IMR-90 (cell line): ENCODE measurements around the gene ENOX1. TPM values are rescaled to one million over a fixed set of nuclear protein-coding genes. Genes with fewer than 3 reads are reported as not detected.

Source experiments
- ATAC-seq: fragments of 200-7000 bp; cut with Tn5 transposase; 2 replicates; pipeline ENCODE4 v1.9.1; 2020; ENCODE audit warnings: low read depth, mild to moderate bottlenecking, moderate library complexity
- BruUV-seq: library from RNA; stranded (reverse); fragments of 400-500 nt; replicated peaks from 2 replicates; lab custom pipeline; 2021; lab: Mats Ljungman, UMichigan
- CTCF ChIA-PET: fragments of 300-600 bp; formaldehyde crosslinking; extraction: SDS; loops from one replicate; lab custom pipeline; 2021; ENCODE audit warnings: antibody characterized with exemption; lab: Yijun Ruan, JAX
- POLR2A ChIA-PET: fragments of 300-600 bp; sonication (Branson Sonifier 250); formaldehyde crosslinking; loops from one replicate; lab custom pipeline; 2022; ENCODE audit warnings: antibody characterized with exemption; ENCODE audit not compliant: unreplicated experiment; lab: Charles Lee
- DNase-seq: peaks from one replicate; pipeline ENCODE4 v3.0.0; 2013
- H2AFZ ChIP-seq: replicated peaks from 2 replicates; pipeline ENCODE3; 2013; ENCODE audit warnings: low read length, mild to moderate bottlenecking; ENCODE audit not compliant: poor library complexity
- H2AK5ac ChIP-seq: 2 replicates; pipeline ENCODE4 v1.6.1; 2013; ENCODE audit warnings: low read depth, low read length, inconsistent platforms
- H2AK9ac ChIP-seq: replicated peaks from 2 replicates; pipeline ENCODE3; 2013; ENCODE audit warnings: mild to moderate bottlenecking, low read depth, low read length, moderate library complexity; ENCODE audit not compliant: poor library complexity
- H2BK120ac ChIP-seq: 2 replicates; pipeline ENCODE4 v1.6.1; 2013; ENCODE audit warnings: low read depth, low read length, inconsistent platforms
- H2BK15ac ChIP-seq: 3 replicates; pipeline ENCODE4 v1.6.1; 2013; ENCODE audit warnings: low read depth, low read length, inconsistent platforms
- H2BK20ac ChIP-seq: 2 replicates; pipeline ENCODE4 v1.6.1; 2013; ENCODE audit warnings: low read depth, mild to moderate bottlenecking, inconsistent platforms, low read length, moderate library complexity
- H2BK5ac ChIP-seq: 2 replicates; pipeline ENCODE4 v1.6.1; 2013; ENCODE audit warnings: mild to moderate bottlenecking, low read depth, low read length, inconsistent platforms; ENCODE audit not compliant: poor library complexity, severe bottlenecking
- H3K14ac ChIP-seq: replicated peaks from 2 replicates; pipeline ENCODE4 v1.6.1; 2013; ENCODE audit warnings: low read depth, low read length, inconsistent platforms
- H3K18ac ChIP-seq: 2 replicates; pipeline ENCODE4 v1.6.1; 2013; ENCODE audit warnings: low read depth, low read length, control low read depth
- H3K23ac ChIP-seq: 2 replicates; pipeline ENCODE4 v1.6.1; 2013; ENCODE audit warnings: low read depth, low read length, inconsistent platforms
- H3K27ac ChIP-seq: 2 replicates; pipeline ENCODE4 v1.5.1; 2013; ENCODE audit warnings: mild to moderate bottlenecking, control low read depth, low read length; ENCODE audit not compliant: insufficient read depth
- H3K27me3 ChIP-seq: 2 replicates; pipeline ENCODE4 v1.6.1; 2013; ENCODE audit warnings: low read length; ENCODE audit not compliant: control insufficient read depth, insufficient read depth
- H3K36me3 ChIP-seq: 2 replicates; pipeline ENCODE4 v1.6.1; 2013; ENCODE audit warnings: low read length, mixed read lengths; ENCODE audit not compliant: control insufficient read depth, insufficient read depth
- H3K4ac ChIP-seq: 2 replicates; pipeline ENCODE4 v1.6.1; 2013; ENCODE audit warnings: low read depth, low read length, inconsistent platforms
- H3K4me1 ChIP-seq: 2 replicates; pipeline ENCODE4 v1.6.1; 2013; ENCODE audit warnings: low read length, mixed read lengths; ENCODE audit not compliant: control insufficient read depth, insufficient read depth
- H3K4me2 ChIP-seq: 2 replicates; pipeline ENCODE4 v1.6.1; 2013; ENCODE audit warnings: low read depth, mild to moderate bottlenecking, control low read depth, low read length, moderate library complexity
- H3K4me3 ChIP-seq: 2 replicates; pipeline ENCODE4 v1.5.1; 2013; ENCODE audit warnings: low read depth, mild to moderate bottlenecking, control low read depth, low read length, moderate library complexity; ENCODE audit not compliant: insufficient read depth
- H3K56ac ChIP-seq: 2 replicates; pipeline ENCODE4 v1.6.1; 2013; ENCODE audit warnings: low read length, inconsistent platforms; ENCODE audit not compliant: insufficient read depth; ENCODE audit errors: extremely low read depth
- H3K79me1 ChIP-seq, 2 experiments: 2 replicates each; pipeline ENCODE4 v1.6.1; 2013; ENCODE audit warnings: low read length in 2 of 2, inconsistent platforms in 1 of 2, low read depth in 1 of 2
- H3K9ac ChIP-seq: 2 replicates; pipeline ENCODE4 v1.6.1; 2013; ENCODE audit warnings: low read depth, low read length, control low read depth
- H3K9me1 ChIP-seq: 2 replicates; pipeline ENCODE4 v1.6.1; 2013; ENCODE audit warnings: low read length, inconsistent platforms; ENCODE audit not compliant: insufficient read depth
- H3K9me3 ChIP-seq: 2 replicates; pipeline ENCODE4 v1.6.1; 2013; ENCODE audit warnings: low read length; ENCODE audit not compliant: control insufficient read depth, insufficient read depth
- H4K20me1 ChIP-seq: 2 replicates; pipeline ENCODE4 v1.6.1; 2013; ENCODE audit warnings: low read length, inconsistent platforms; ENCODE audit not compliant: insufficient read depth
- H4K5ac ChIP-seq: 2 replicates; pipeline ENCODE4 v1.6.1; 2013; ENCODE audit warnings: mild to moderate bottlenecking, low read depth, low read length, control low read depth
- H4K8ac ChIP-seq, 2 experiments: 2 replicates each; pipeline ENCODE4 v1.6.1; 2013; ENCODE audit warnings: low read depth in 2 of 2, low read length in 2 of 2, control low read depth in 1 of 2, inconsistent platforms in 1 of 2
- H4K91ac ChIP-seq: 2 replicates; pipeline ENCODE4 v1.6.1; 2013; ENCODE audit warnings: low read depth, low read length, inconsistent platforms; ENCODE audit not compliant: insufficient read depth
- BHLHE40 ChIP-seq: fragments of 150-350 bp; IDR thresholded peaks from 2 replicates; pipeline ENCODE4 v1.6.1; 2016; ENCODE audit warnings: mild to moderate bottlenecking, low read depth, low read length
- CHD1 ChIP-seq: IDR thresholded peaks from 2 replicates; pipeline ENCODE4 v1.6.1; 2012; ENCODE audit warnings: low read depth, low read length, improper control_type of control experiment
- FOS ChIP-seq: fragments of 150-350 bp; IDR thresholded peaks from 2 replicates; pipeline ENCODE4 v1.6.1; 2016; ENCODE audit warnings: low read depth, low read length
- MAFK ChIP-seq: IDR thresholded peaks from 2 replicates; pipeline ENCODE4 v1.6.1; 2012; ENCODE audit warnings: low read depth, low read length, improper control_type of control experiment
- MAZ ChIP-seq: IDR thresholded peaks from 2 replicates; pipeline ENCODE4 v1.6.1; 2012; ENCODE audit warnings: low read depth, mild to moderate bottlenecking, low read length, improper control_type of control experiment, moderate library complexity, borderline replicate concordance
- NFE2L2 ChIP-seq: fragments of 150-350 bp; IDR thresholded peaks from 2 replicates; pipeline ENCODE4 v1.6.1; 2016; ENCODE audit warnings: low read depth, mild to moderate bottlenecking, low read length
- POLR2A ChIP-seq: IDR thresholded peaks from 2 replicates; pipeline ENCODE4 v1.6.1; 2012; ENCODE audit warnings: mild to moderate bottlenecking, low read depth, low read length
- RCOR1 ChIP-seq: IDR thresholded peaks from 2 replicates; pipeline ENCODE4 v1.6.1; 2012; ENCODE audit warnings: mild to moderate bottlenecking, low read length, improper control_type of control experiment; ENCODE audit not compliant: insufficient replicate concordance
- WGBS, 2 experiments: methylation state at CpG; one replicate each; pipeline versions ENCODE4 v1.1.5 to v1.1.7; 2013; ENCODE audit warnings: missing lambda C conversion rate in 2 of 2; ENCODE audit not compliant: insufficient read length in 1 of 2; ENCODE audit errors: extremely low coverage in 2 of 2; 5-methylcytosine and 5-hydroxymethylcytosine counted together
- dilution Hi-C: fragments of 300-500 bp; cut with HindIII; formaldehyde crosslinking; loops from one replicate; pipeline ENCODE4 v1.14.3; 2018; ENCODE audit warnings: low sequenced_read_pairs; ENCODE audit not compliant: unreplicated experiment
- in situ Hi-C: fragments of 300-500 bp; cut with MboI; formaldehyde crosslinking; loops from 3 replicates; pipeline ENCODE4 v1.14.3; 2019; ENCODE audit warnings: low sequenced_read_pairs, inconsistent platforms, mixed read lengths
- intact Hi-C: fragments of 100-400 bp; cut with micrococcal nuclease; formaldehyde crosslinking; loops from 2 replicates; pipeline ENCODE4 v1.10.0; 2022
- polyA plus RNA-seq, 3 experiments: library from polyadenylated mRNA; depleted of rRNA; stranded (reverse); fragments of >200 nt; gene quantifications; 2 replicates each; pipeline ENCODE4 v1.2.3, GENCODE V29; 2012; ENCODE audit warnings: low replicate concordance in 1 of 3
- total RNA-seq: library from RNA; depleted of rRNA; stranded (reverse); fragments of >200 nt; gene quantifications from 2 replicates; pipeline ENCODE4 v1.2.3, GENCODE V29; 2012
- TF ChIP-seq, protein P1 (sequence below): fragments of 150-350 bp; IDR thresholded peaks from 2 replicates; pipeline ENCODE4 v1.6.1; 2017; ENCODE audit warnings: mild to moderate bottlenecking, antibody characterized with exemption, low read length, low read depth
- TF ChIP-seq, protein P2 (sequence below): conservative IDR thresholded peaks from 2 replicates; pipeline ENCODE4 v1.5.1; 2012; ENCODE audit warnings: mild to moderate bottlenecking, low read depth, low read length, improper control_type of control experiment

Gene ENOX1
- total and polyA plus RNA-seq, 2 of the 4 experiments (the other 2 are of a cell fraction): 0.99 to 1.3 TPM

DNA sequence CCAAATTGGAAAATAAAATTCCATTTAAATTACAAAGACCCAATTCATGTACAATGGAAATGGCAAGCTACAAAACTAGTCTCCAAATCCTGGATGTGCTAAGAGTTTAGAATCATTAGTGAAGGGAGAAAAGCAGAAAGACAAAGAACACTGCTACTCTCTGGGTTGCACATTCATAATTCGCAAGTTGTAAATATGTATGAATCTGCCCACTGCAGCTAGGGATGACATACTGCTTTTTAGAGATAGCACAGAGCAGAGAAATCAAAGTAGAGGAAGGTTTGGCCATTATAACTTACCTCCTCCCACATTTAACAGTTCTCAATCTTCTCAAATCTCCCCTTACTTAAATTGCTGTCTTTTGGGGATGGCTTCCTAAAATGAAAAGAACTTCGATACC is 231.1 kb downstream of the ENOX1 start:
- H4K5ac ChIP-seq: no peak overlapping the region
- no peak overlapping the region for H2BK120ac ChIP-seq
- H3K79me1 ChIP-seq: no peaks in the 10 kb centered on the region
- H3K27me3 ChIP-seq: no peaks in the 10 kb centered on the region
- no peak overlapping the region for H2AFZ ChIP-seq
- DNase-seq (no peak), ATAC-seq (no peak)
- H3K4ac ChIP-seq: no peak overlapping the region
- dilution Hi-C loops (no loop called here), intact Hi-C loops (no loop called here), in situ Hi-C loops (no loop called here)
- no peaks in the 10 kb centered on the region for H4K20me1 ChIP-seq
- H3K9me1 ChIP-seq: no peaks in the 10 kb centered on the region
- no peak overlapping the region for H4K91ac ChIP-seq
- H3K4me3 ChIP-seq: no peak overlapping the region
- no peak overlapping the region for H3K56ac ChIP-seq
- H2BK15ac ChIP-seq: no peak overlapping the region
- H2AK9ac ChIP-seq: no peak overlapping the region
- H3K9ac ChIP-seq: no peak overlapping the region
- H3K4me2 ChIP-seq: no peak overlapping the region
- BruUV-seq: no TSS peak
- TF ChIP-seq BHLHE40: no peak
- no peak for TF ChIP-seq MAFK
- TF ChIP-seq RCOR1: no peak
- no peak for TF ChIP-seq NFE2L2
- TF ChIP-seq, protein P1, sequence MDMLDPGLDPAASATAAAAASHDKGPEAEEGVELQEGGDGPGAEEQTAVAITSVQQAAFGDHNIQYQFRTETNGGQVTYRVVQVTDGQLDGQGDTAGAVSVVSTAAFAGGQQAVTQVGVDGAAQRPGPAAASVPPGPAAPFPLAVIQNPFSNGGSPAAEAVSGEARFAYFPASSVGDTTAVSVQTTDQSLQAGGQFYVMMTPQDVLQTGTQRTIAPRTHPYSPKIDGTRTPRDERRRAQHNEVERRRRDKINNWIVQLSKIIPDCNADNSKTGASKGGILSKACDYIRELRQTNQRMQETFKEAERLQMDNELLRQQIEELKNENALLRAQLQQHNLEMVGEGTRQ: no peak
- TF ChIP-seq CHD1: no peak
- TF ChIP-seq MAZ: no peak
- no peak for TF ChIP-seq POLR2A
- TF ChIP-seq, protein P2, sequence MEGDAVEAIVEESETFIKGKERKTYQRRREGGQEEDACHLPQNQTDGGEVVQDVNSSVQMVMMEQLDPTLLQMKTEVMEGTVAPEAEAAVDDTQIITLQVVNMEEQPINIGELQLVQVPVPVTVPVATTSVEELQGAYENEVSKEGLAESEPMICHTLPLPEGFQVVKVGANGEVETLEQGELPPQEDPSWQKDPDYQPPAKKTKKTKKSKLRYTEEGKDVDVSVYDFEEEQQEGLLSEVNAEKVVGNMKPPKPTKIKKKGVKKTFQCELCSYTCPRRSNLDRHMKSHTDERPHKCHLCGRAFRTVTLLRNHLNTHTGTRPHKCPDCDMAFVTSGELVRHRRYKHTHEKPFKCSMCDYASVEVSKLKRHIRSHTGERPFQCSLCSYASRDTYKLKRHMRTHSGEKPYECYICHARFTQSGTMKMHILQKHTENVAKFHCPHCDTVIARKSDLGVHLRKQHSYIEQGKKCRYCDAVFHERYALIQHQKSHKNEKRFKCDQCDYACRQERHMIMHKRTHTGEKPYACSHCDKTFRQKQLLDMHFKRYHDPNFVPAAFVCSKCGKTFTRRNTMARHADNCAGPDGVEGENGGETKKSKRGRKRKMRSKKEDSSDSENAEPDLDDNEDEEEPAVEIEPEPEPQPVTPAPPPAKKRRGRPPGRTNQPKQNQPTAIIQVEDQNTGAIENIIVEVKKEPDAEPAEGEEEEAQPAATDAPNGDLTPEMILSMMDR: no peak
- TF ChIP-seq FOS: no peak
- H3K36me3 ChIP-seq: no peaks in the 10 kb centered on the region
- WGBS, 2 experiments: no CpG with 5 or more reads among the region's 2 CpGs
- no peaks in the 10 kb centered on the region for H3K4me1 ChIP-seq
- H3K9me3 ChIP-seq: no peaks in the 10 kb centered on the region
- no peak overlapping the region for H3K27ac ChIP-seq
- no peak overlapping the region for H2AK5ac ChIP-seq
- ChIA-PET POLR2A (no interaction called here), CTCF (interaction anchor here (1.1 kb wide), 1 partner anchor 25 kb away, joined by 3 read pairs; no protein-coding TSS in a partner anchor)
- H3K23ac ChIP-seq: no peak overlapping the region
- no peak overlapping the region for H3K18ac ChIP-seq
- no peak overlapping the region for H2BK20ac ChIP-seq
- H2BK5ac ChIP-seq: no peak overlapping the region
- H3K14ac ChIP-seq: no peak overlapping the region
- no peak overlapping the region for H4K8ac ChIP-seq
